Stimulated activated CD4-positive, alpha-beta T cell treated with anti-CD3 and anti-CD28 coated beads, Interleukin-4, amount 100 ng/mL, for 24 hours (primary cell): Measurements from ENCODE around the gene CHMP2B.

Experiments used
- DNase-seq: peaks from one replicate; pipeline ENCODE4 v3.0.0-alpha.2; 2020

The CHMP2B gene

GRCh38 chr3:87227104-87227834 lies at the start of gene CHMP2B:
Gene CHMP2B, plus strand, starts transcription at chr3:87227309. Its CDS starts 214 bp downstream, at chr3:87227523.
- DNase-seq, result peak; percentile 92

- no peak for DNase-seq
Measured at GRCh38 chr3:87179642-87180041, 47.5 kb upstream of the CHMP2B start.

- DNase-seq, result no peak
Measured at GRCh38 chr3:87181551-87181950, 45.6 kb upstream of the CHMP2B start.

- no peak for DNase-seq
Measured at GRCh38 chr3:87182023-87182422, 45.1 kb upstream of the CHMP2B start.

- DNase-seq, result no peak
Measured at GRCh38 chr3:87186608-87187159, 40.4 kb upstream of the CHMP2B start.

- no peak for DNase-seq
Measured at GRCh38 chr3:87191175-87191574, 35.9 kb upstream of the CHMP2B start.

- DNase-seq, result no peak
Measured at GRCh38 chr3:87191641-87192040, 35.5 kb upstream of the CHMP2B start.

- no peak for DNase-seq
Measured at GRCh38 chr3:87196879-87197278, 30.2 kb upstream of the CHMP2B start.

GRCh38 chr3:87197531-87197930 lies 29.6 kb upstream of the CHMP2B start:
- no peak for DNase-seq

GRCh38 chr3:87198774-87199173 lies 28.3 kb upstream of the CHMP2B start:
- no peak for DNase-seq

GRCh38 chr3:87199628-87200027 lies 27.5 kb upstream of the CHMP2B start:
- DNase-seq, result no peak

GRCh38 chr3:87200060-87200647 lies 27.0 kb upstream of the CHMP2B start:
- DNase-seq, result no peak

GRCh38 chr3:87201727-87202126 lies 25.4 kb upstream of the CHMP2B start:
- no peak for DNase-seq

GRCh38 chr3:87203809-87204208 lies 23.3 kb upstream of the CHMP2B start:
- DNase-seq, result no peak

- DNase-seq, result no peak
Measured at GRCh38 chr3:87206070-87206469, 21.0 kb upstream of the CHMP2B start.

GRCh38 chr3:87206635-87207034 lies 20.5 kb upstream of the CHMP2B start:
- no peak for DNase-seq

- DNase-seq, result no peak
Measured at GRCh38 chr3:87207460-87207859, 19.6 kb upstream of the CHMP2B start.

- DNase-seq, result no peak
Measured at GRCh38 chr3:87209111-87209510, 18.0 kb upstream of the CHMP2B start.

- no peak for DNase-seq
Measured at GRCh38 chr3:87218560-87218959, 8.5 kb upstream of the CHMP2B start.

- no peak for DNase-seq
Measured at GRCh38 chr3:87219611-87220010, 7.5 kb upstream of the CHMP2B start.

GRCh38 chr3:87225659-87226058 lies 1.4 kb upstream of the CHMP2B start:
- DNase-seq, result no peak

- no peak for DNase-seq
Measured at GRCh38 chr3:87227835-87228144, 681 bp downstream of the CHMP2B start.

GRCh38 chr3:87228316-87228715 lies 1.2 kb downstream of the CHMP2B start:
- no peak for DNase-seq

- DNase-seq, result no peak
Measured at GRCh38 chr3:87229113-87229512, 2.0 kb downstream of the CHMP2B start.

GRCh38 chr3:87233805-87234204 lies 6.7 kb downstream of the CHMP2B start:
- DNase-seq, result no peak
